NAMALWA (cell line): ENCODE results near the gene GSN.

Experiments
- DNase-seq: peaks from one replicate; pipeline ENCODE4 v3.0.0-alpha.2; 2015; ENCODE audit warnings: low spot score

GSN gene

DNA sequence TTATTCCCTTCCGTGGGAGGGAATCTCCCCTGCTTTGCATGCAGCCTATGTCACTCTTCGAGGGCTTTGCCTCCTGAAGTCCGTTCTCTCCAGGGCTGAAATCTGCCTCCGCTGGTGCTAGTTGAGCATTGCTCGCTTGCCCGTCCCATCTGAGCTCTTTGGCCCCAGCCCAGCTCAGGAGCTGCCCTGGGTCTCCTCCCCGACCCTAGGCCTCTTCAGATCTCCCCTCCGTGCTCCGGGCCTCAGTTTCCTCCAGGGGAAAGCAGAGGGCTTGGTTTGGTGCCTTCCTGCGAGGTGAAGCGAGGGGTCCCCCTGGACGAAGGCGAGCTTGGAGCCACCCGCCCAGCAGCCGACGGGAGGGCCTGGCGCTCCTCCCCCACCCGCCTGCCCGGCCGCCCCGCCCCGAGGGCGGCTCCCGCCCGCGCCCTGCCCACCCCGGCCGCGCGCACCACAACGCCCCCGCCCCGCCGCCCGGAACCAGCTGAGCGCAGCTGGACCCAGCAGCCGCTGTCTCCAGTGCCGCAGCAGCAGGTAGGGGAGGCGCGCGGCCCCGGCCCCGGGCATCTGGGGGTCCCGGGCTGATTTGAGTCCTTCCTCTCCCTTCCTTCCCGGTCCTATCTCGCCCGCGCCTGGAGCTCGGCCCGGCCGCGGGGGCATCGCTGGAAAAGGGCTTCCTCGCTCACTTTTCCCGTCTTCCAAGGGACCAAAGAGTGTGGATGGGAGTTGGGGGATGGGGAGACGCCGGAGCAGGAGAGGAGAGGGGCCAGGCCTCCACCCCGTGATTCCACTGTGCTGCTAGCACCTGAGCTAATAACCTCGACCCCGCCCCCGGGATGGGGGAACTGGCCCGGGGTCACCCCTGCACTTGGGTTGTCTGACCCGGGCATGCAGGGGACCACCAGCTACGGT lies at the start of gene GSN:
Gene GSN (plus strand): TSS at position 474 of the 909 bp plus-strand sequence. CDS start 33,810 bp downstream, outside the sequence.
- peak; percentile 61 for DNase-seq

DNA sequence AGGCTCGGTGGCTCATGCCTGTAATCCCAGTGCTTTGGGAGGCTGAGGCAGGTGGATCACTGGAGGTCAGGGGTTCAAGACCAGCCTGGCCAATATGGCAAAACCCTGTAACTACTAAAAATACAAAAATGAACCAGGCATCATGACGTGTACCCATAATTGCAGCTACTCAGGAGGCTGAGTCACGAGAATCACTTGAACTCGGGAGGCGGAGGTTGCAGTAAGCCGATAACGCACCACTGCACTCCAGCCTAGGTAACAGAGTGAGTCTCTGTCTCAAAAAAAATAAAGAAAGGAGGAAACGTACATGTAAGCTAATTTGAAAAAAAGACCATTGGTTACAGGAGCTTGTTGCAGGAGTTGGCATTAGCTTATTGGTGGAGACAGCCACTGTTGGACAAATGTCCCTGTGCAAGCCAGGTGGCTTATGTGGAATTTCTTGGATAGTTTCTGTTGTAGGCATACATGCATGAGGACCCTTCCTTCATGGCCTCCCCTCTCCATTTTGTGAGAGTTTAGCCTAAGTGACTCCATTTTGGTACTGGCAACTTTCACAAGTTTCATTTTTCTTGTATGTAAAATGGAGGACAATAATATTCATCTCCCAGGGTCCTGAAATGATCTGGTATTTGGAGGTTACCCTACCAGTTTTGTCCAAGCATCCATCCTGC lies 49.5 kb upstream of the GSN start:
- DNase-seq = no peak

DNA sequence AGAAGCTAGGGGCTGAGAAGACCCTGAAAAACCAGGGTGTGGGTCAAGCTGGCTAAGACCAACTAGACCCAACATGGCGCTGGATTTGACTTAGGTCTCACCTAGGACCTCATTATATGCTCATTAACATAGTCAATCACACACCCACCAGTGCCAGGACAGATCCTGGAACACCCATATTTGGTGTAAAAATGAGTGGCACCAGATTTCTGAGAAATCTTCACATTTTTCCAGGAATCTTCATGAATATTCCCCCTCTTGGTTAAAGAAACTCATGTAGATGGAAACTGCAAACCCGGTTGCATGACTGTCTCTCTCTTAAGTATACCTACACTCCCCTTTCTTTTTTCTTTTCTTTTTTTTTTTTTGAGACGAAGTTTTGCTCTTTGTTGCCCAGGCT lies 48.4 kb upstream of the GSN start:
- no peak for DNase-seq

DNA sequence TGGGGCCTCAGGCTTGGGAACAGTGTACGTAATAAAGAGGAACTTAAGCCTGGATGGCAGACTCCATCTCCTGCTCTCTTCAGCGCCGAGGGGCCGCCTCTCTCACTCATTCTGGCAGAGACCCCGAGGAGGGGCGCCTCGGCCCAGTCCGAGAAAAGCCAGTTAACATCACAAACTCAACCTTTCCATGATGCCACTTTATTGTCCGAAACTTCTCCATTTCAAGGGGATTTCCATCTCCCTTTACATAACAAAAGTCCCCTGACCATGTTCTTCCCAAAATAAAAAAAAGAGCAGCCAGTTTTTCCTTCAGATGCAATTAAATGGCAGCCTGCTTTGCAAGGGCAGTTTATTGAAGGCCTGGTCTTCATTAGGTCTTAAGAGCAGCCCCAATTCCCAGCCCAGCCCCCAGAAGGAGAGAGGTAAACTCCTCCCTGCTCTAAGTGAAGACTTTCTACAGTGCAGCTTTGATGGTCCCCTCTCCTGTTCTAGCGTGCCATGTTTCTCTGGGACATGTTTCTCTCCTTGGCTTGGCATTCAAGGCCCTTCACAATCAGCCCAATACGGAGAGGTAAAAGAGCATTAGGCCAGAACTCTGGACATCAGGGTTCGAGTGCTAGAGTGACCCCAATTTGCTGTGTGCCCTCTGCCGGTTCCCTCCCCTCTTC lies 46.8 kb upstream of the GSN start:
- no peak for DNase-seq

DNA sequence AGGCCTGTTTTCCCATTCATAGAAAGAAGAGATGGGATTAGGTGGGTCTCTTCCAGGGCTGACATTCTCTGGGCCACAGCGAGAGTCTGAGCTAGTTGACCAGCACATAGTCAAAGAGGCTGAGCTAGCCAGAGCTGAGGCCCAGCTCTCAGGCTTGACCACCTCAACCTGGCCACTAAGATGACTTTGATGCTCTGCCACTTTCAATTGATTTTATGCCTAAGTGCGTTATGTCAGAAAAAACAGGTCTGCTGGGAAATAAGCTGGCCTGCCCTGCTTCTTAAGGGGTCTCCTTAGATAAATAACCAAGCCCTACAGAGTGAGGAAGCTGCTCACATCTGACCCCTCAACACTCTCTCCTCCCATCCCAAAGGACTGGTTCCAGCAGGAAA lies 46.3 kb upstream of the GSN start:
- no peak for DNase-seq

DNA sequence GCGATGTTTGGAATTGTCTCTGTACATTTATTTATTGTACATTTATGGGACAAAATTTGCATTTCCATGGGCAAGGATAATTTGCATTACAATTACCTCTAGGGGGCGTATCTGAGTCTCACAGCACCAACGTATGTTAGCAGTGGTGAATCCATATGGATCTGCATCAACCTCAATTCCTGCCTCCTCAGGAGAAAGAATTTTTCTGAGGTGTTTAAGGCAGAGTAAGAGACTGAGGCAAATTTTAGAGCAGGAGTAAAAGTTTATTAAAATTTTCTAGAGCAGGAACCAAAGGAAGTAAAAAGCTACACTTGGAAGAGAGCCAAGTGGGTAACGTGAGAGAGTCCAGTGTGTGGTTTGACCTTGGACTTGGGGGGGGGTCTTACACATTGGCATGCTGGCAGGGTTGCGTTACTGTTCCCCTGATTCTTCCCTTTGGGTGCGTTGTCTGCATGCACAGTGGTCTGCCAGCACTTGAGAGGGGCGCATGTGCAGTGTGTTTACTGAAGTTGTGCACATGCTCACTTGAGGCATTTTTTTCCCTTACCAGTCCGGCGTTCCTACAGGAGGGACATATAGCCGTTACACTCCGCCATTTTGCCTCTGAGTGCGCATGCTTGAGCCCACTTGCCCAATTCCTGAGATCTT lies 45.3 kb upstream of the GSN start:
- peak; percentile 46 for DNase-seq

DNA sequence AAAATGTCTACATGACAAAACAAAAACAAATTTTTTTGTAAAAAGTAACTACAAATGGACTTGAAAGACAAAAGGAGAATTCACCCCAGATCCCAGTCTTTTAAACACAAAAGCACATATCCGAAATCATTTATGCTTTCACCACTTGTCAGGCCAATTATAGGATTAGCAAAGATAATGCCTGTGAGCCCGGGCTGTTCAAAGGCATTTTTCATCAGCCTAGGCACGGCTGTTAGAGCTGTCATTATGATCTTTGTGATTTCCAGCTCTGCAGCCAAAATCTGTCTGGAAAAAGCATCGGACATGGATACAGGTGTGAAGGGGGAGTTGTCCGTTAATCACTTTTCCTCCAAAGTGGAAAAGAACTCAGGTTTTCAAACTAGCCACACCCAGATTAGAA lies 42.7 kb upstream of the GSN start:
- DNase-seq = no peak

DNA sequence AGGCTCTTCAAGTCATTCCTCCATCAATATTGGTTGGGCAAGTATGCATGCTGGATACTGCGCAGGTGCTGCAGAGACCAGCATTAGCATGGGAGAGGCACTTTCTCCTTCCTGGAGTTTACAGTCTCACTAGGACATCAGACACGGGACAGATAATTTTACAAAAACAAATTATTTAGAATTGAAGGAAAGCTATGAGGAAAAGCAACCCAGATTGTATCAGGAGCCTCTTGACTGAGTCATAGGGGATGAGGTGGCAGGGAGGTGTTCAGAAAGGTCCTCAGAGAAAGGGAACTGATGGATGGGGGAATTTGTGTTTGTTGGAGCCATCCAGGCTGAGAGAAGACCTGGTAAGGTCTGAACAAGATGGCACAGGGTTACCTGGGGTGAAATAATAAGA lies 41.8 kb upstream of the GSN start:
- no peak for DNase-seq

DNA sequence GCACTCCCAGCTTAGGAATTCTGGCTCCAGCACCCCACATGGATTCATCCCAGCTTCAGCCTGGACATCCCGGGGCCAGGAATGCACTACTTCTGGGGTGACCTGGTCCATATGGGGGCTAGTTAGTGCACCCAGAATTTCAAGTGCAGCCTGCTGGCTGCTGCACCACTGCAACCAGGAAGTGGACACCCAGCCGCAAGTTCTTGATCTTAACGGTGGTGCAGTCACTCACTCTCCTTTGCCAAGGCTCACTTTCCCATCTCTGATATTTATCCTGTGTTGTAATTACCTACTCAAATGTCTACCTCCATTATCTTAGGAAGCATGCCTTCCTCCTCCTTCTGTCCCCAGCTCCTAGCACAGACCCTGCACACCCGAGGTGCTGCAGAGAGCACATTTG lies 40.1 kb upstream of the GSN start:
- no peak for DNase-seq

DNA sequence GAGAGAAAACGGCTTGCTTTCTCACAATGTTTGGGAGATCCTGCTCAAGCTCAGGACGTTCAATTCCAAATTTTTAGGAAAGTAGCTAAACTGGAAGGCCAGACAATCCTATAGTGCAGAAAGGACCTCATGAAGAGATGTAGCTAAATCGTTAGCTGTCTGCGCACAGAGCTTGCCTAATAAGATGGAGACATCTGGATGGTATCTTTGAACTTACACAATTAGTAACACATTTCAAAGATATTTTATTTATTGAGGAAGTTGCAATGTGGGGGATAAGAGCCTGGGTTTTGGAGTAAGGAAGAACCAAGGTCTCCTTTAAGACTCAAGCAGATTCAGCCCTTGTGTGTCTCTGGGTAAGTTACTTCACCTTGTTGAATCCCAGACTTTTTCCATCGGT lies 37.7 kb upstream of the GSN start:
- DNase-seq = no peak

DNA sequence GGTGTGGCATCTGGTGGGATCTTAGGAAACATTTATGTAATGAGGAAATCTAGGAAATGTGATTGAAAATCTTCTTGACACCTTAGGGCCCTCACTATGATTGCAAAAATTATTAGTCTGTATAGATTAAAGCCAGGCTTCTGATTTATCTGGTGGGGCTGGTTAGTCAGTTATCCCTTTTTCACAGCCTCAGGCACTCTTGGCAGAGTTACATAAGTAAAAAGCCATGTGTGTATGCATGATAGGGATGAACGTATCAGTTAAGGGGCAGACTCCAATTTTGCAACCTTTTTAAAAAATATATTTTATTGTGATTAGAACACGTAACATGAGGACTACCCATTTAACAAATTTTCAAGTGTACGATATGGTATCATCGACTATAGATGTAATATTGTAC lies 35.7 kb upstream of the GSN start:
- no peak for DNase-seq

DNA sequence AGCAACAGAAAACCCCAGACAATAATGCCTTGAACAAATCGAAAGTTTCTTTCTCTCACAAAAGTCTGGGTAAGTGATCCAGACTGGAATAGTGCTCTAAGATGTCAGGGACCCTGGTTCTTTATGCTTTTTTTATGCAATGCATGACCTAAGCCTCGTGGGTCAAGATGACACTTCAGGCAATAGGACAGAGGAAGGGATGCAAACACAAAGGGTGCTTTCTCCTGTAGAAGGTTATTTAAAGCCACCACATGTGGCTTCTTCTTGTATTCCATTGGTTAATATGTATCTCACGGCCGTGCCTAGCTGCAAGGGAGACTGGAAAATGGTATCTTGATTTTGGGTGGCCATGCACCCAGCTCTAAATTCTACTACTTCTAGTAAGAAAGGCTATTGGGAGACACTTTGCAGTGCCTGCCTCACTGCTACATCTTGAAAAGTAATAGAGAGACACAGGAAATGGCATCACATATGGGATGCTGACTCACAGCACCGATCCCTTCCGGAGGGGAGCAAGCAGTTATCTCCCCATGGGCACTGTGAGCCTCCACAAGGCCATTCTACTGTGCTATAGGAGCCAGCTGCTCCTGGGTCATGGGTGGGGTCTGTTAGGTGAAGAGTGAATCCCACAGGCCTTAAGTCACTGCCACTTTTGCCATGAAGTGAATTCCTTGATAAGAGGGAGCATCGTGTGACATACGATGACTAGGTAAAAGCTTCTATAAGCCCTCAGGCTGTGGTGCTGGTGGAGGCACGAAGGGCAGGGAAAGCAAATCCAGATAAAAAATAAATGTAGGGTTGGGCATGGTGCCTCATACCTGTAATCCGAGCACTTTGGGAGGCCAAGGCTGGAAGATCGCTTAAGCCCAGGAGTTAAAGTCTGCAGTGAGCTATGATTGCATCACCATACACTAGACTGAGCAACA lies 33.8 kb upstream of the GSN start:
- DNase-seq = no peak

DNA sequence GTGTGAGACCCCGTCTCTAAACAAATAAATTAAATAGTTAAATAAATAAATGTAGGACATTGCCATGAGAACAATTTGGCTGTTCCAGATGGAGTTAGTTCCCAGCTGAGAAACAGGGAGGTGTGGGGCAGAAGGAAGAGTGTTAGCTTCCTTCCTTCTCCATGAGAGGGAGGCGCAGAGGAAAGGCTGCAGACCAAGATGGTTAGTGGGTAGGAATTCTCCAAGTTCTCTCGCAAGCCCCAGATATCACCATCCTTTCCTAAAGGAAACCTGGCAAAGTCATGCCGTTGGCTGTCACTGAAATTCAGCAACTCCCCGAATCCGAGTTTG lies 33.2 kb upstream of the GSN start:
- DNase-seq = no peak

DNA sequence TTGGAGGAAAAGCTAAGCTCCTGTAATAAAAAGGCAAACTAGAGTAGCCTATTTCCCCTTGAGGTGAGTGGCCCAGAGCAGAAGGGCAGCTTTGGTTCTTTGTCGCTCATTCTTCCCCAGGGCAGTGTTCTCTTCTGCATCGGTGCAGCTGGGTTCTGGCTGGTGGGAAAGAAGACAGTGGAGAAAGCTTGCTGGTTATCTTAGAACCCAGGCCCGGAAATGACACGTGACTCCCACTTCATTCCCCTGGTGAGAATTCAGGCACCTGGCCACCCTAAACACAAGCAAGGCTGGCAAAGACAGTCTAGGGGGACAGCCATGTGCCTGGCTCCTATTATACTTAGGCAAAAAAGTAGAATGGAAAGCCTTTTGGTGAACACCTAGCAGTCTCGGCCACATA lies 32.5 kb upstream of the GSN start:
- no peak for DNase-seq

DNA sequence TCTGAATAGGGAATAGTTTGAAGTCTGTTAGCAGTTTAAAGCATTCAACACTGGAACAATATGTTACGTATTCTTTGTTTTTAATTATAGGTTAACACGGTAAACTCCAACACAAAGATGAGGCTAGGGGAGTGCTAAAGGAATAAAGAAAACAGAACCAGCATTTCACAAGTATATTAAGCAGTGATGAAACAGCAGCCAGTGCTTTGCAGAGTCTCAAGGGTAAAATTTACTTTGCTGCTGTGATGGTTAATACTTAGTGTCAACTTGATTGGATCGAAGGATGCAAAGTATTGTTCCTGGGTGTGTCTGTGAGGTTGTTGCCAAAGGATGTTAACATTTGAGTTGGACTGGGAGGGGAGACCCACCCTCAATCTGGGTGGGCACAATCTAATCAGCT lies 30.0 kb upstream of the GSN start:
- no peak for DNase-seq

DNA sequence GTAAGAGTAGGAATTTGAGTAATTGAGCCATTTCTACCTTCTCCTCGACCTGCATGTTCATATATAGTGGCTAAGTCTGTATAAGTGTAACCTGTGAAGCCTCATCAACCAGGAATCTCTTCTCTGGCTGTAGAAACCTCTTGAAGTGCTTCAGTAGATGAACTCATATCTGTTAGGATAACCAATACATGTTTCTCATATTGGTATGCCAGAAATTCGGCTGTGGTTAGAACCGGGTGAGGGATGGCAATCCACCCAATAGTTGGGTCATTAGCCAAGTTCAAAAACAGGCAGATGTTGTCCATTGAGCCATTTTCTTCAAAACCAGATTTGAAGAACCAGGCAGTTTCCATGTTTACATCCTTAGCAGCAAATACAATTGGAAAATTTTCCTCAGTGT lies 28.9 kb upstream of the GSN start:
- no peak for DNase-seq

DNA sequence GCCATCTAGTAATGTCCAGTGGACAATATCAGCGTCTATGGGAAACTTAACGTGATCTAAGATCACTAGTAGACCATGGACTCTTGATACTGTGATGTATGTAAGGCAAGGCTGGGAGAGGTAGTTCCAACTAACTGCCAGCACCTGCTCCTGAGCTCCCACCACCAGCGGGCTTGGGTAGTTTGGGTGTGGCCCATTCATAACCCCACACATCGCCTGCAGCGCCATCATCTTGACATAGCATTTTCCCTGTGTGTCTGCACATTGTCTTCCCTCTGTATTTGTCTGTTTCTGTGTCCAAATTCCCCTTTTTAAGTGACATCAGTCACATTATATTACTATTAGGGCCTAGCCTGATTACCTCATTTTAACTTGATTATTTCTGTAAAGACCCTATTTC lies 28.1 kb upstream of the GSN start:
- DNase-seq = no peak

DNA sequence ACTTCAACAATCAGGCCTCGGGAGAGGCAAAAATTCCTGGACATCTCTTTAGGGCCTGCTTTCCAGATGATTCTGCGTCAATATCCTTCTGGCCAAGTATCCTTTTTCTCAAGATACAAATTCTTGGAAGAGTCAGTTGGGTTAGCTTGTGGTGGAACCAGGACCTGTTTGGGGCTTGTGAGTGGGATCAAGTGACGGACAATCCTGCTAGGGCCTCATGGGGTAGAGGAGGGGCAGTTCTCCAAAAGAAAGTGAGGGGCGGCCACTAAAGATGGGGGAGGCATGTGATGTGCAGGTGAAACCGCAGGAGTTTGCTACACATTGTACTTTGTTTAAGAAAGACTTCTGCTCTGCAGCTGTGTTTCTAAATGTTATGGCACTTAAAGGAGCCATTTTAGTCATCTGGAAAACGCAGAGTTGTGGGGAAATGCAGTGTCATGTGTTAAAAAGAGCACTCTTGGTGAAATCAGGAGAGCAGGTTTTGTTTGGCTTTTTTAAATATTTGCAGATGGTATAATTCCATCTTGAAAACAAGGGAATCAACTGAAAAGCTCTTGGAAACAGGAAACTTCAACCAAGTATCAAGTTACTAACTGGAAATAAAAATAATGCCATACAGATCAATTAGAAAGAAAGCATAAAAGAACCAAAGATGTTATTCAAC lies 27.4 kb upstream of the GSN start:
- DNase-seq = no peak

DNA sequence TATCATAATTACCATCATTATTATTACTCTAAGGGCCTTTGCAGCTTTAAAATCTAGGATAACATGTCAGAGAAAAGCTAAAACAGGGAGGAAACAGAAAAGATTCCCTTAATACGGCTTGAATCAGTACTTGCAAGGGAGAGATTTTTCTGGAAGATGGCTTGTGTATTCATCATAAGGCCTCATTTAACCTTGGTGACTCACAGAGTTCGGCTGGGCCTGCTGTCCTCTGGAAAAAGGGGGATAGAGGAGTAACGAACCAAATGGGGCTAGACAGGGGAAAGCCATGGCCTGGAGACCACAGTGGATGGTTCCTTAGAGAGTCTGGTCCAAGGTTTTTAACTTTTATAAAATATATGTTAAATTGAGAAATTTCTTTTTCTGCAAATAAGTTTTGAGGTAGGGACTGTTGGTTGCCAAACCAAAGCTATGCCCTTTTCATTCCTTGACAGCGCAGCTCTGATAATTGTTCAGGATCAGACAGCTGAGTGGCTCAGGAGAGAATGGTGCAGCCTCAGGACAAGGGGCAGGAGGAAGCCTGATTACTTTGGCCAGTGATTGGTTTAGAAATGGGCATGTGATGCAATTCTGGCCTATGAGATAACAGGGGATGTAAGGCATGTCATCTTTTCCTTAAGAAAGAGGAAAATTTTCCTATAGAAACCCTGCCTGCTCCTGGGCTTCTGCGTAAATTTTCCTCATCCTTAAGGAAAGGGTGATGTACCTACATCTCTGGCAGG lies 25.6 kb upstream of the GSN start:
- DNase-seq = no peak

DNA sequence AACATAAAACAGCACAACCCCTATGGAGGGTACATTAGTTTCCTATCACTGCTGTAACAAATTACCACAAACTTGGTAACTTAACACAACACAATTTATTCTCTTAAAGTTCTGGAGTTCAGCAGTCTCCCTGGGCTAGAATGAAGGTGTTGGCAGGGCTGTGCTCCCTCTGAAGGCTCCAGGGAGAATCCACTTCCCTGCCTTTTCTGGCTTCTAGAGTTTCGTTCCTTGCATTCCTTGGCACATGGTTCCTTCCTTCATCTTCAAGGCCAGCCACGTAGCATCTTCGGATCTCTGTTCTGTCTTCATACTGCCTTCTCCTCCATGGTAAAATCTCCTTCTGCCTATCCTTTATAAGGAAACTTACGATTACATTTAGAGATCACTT lies 25.0 kb upstream of the GSN start:
- no peak for DNase-seq
